ENCODE results near the gene STK39. TPM values are rescaled to one million over a fixed set of nuclear protein-coding genes. Genes with fewer than 3 reads are reported as not detected.
"Not testable (repeated sequence)": the region's sequence is repeated elsewhere in the genome, so short reads cannot be mapped to it uniquely, and the experiment has no call there.

STK39 gene
- total RNA-seq, 1 donor from 2014 or later: 31.9 TPM

DNA sequence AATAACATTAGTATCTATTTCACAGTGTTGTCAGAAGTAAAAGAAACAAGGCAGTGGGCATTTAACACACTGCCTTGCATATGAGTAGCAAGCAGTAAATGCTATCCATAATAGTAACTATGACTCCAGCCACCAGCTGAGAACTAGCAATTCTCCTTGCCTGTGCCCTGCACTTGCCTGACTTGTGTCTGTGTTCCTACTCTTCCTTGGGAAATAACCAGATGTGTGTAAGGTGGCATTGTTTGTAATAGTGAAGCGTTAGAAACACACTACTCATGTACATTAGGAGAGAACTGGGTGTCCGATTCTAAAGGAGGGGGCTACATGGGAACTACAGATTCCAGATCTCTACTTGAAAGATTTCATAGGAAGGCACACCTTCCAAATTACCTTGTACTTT is 197.8 kb downstream of the STK39 start:
- Mint-ChIP-seq H3K4me1 (ENCODE audit: low read depth) (peaks cover 31% of the 10 kb centered on the region), H3K4me3 (ENCODE audit: unreplicated experiment) (no peak overlapping the region), H3K27ac (ENCODE audit: unreplicated experiment) (no peak overlapping the region), H3K27me3 (ENCODE audit: low read depth) (no peaks in the 10 kb centered on the region), H3K36me3 (ENCODE audit: low read depth) (peaks cover 8% of the 10 kb centered on the region), H3K9me3 (ENCODE audit: low read depth) (no peaks in the 10 kb centered on the region)
- DNase-seq (ENCODE audit: low spot score): no peak
- TF ChIP-seq, protein P1, sequence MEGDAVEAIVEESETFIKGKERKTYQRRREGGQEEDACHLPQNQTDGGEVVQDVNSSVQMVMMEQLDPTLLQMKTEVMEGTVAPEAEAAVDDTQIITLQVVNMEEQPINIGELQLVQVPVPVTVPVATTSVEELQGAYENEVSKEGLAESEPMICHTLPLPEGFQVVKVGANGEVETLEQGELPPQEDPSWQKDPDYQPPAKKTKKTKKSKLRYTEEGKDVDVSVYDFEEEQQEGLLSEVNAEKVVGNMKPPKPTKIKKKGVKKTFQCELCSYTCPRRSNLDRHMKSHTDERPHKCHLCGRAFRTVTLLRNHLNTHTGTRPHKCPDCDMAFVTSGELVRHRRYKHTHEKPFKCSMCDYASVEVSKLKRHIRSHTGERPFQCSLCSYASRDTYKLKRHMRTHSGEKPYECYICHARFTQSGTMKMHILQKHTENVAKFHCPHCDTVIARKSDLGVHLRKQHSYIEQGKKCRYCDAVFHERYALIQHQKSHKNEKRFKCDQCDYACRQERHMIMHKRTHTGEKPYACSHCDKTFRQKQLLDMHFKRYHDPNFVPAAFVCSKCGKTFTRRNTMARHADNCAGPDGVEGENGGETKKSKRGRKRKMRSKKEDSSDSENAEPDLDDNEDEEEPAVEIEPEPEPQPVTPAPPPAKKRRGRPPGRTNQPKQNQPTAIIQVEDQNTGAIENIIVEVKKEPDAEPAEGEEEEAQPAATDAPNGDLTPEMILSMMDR (IDR thresholded peaks at IDR 0.05): no peak

GRCh38 chr2:168047091-168047690 is 200.2 kb downstream of the STK39 start:
- DNase-seq (ENCODE audit: low spot score): no peak
- peak overlapping the region; percentile 57 for H3K27ac Mint-ChIP-seq (ENCODE audit: unreplicated experiment)
- no peaks in the 10 kb centered on the region for H3K27me3 Mint-ChIP-seq (ENCODE audit: low read depth)
- H3K36me3 Mint-ChIP-seq (ENCODE audit: low read depth): peaks cover 8% of the 10 kb centered on the region
- H3K9me3 Mint-ChIP-seq (ENCODE audit: low read depth): no peaks in the 10 kb centered on the region
- H3K4me3 Mint-ChIP-seq (ENCODE audit: unreplicated experiment): no peak overlapping the region
- H3K4me1 Mint-ChIP-seq (ENCODE audit: low read depth): peaks cover 34% of the 10 kb centered on the region
- TF ChIP-seq, protein P1 (IDR thresholded peaks at IDR 0.05): no peak

- peaks cover 41% of the 10 kb centered on the region for H3K4me1 Mint-ChIP-seq (ENCODE audit: low read depth)
- no peaks in the 10 kb centered on the region for H3K9me3 Mint-ChIP-seq (ENCODE audit: low read depth)
- no peak for DNase-seq (ENCODE audit: low spot score)
- peaks cover 8% of the 10 kb centered on the region for H3K36me3 Mint-ChIP-seq (ENCODE audit: low read depth)
- no peak overlapping the region for H3K4me3 Mint-ChIP-seq (ENCODE audit: unreplicated experiment)
- peak overlapping the region; percentile 0 for H3K27ac Mint-ChIP-seq (ENCODE audit: unreplicated experiment)
- no peaks in the 10 kb centered on the region for H3K27me3 Mint-ChIP-seq (ENCODE audit: low read depth)
- TF ChIP-seq, protein P1 (IDR thresholded peaks at IDR 0.05): no peak
Measured at GRCh38 chr2:168044579-168044978, 202.8 kb downstream of the STK39 start.

GRCh38 chr2:168044176-168044575 is 203.2 kb downstream of the STK39 start:
- Mint-ChIP-seq H3K27me3 (ENCODE audit: low read depth) (no peaks in the 10 kb centered on the region), H3K4me3 (ENCODE audit: unreplicated experiment) (no peak overlapping the region), H3K36me3 (ENCODE audit: low read depth) (peaks cover 8% of the 10 kb centered on the region), H3K9me3 (ENCODE audit: low read depth) (no peaks in the 10 kb centered on the region), H3K27ac (ENCODE audit: unreplicated experiment) (peak overlapping the region; percentile 0), H3K4me1 (ENCODE audit: low read depth) (peaks cover 41% of the 10 kb centered on the region)
- DNase-seq (ENCODE audit: low spot score): no peak
- TF ChIP-seq, protein P1 (IDR thresholded peaks at IDR 0.05): no peak

GRCh38 chr2:168042127-168042824 is 205.1 kb downstream of the STK39 start:
- H3K27me3 Mint-ChIP-seq (ENCODE audit: low read depth); H3K36me3 Mint-ChIP-seq (ENCODE audit: low read depth): not testable (repeated sequence)

More at GRCh38 chr2:168042127-168042824, 205.1 kb downstream of the STK39 start:
- DNase-seq (ENCODE audit: low spot score); H3K9me3 Mint-ChIP-seq (ENCODE audit: low read depth); H3K4me3 Mint-ChIP-seq (ENCODE audit: unreplicated experiment); H3K27ac Mint-ChIP-seq (ENCODE audit: unreplicated experiment): not testable (repeated sequence)
- H3K4me1 Mint-ChIP-seq (ENCODE audit: low read depth): peaks cover 42% of the 10 kb centered on the region

Data from chondrocyte (in vitro differentiated cells).